GM12878 (cell line): ENCODE data around the gene SATL1. TPM values are rescaled to one million over a fixed set of nuclear protein-coding genes. Genes with fewer than 3 reads are reported as not detected.
A peak's percentile ranks its signal among the peaks of the same experiment; 100 is the strongest.

Source experiments
- ATAC-seq: fragments of 200-7000 bp; cut with Tn5 transposase; 3 replicates; pipeline ENCODE4 v1.9.1; 2020; ENCODE audit warnings: mild to moderate bottlenecking, moderate library complexity
- BruUV-seq: library from RNA; stranded (reverse); fragments of 400-500 nt; replicated peaks from 2 replicates; lab custom pipeline; 2021; lab: Mats Ljungman, UMichigan
- CTCF ChIA-PET: fragments of 300-600 bp; sonication (Branson Sonifier 250); formaldehyde crosslinking; extraction: SDS; loops from one replicate; lab custom pipeline; 2021; ENCODE audit warnings: inconsistent platforms; lab: Yijun Ruan, JAX
- POLR2A ChIA-PET: fragments of 350-600 bp; formaldehyde crosslinking; extraction: SDS; loops from one replicate; lab custom pipeline; 2021; ENCODE audit warnings: inconsistent platforms; lab: Charles Lee
- RAD21 ChIA-PET: fragments of 300-600 bp; sonication (Branson Sonifier 250); formaldehyde crosslinking; loops from one replicate; lab custom pipeline; 2023; ENCODE audit warnings: antibody characterized with exemption; ENCODE audit not compliant: unreplicated experiment; lab: Charles Lee
- SMC1A ChIA-PET: fragments of 300-600 bp; sonication (Branson Sonifier 250); formaldehyde crosslinking; loops from one replicate; lab custom pipeline; 2023; ENCODE audit not compliant: unreplicated experiment, uncharacterized antibody; lab: Charles Lee
- DNase-seq: peaks from one replicate; pipeline ENCODE4 v3.0.0-alpha.2; 2011; ENCODE audit warnings: low read depth, low spot score
- FAIRE-seq: peaks from 3 replicates; lab custom pipeline; 2011; peaks lifted over from hg19 to GRCh38; lab: Jason Lieb, UNC
- H2AFZ ChIP-seq: 2 replicates; pipeline ENCODE4 v1.6.0; 2011; ENCODE audit warnings: low read depth, low read length, control low read depth; ENCODE audit not compliant: control insufficient read depth
- H3K27ac ChIP-seq: 2 replicates; pipeline ENCODE4 v1.5.1; 2011; ENCODE audit warnings: control low read depth; ENCODE audit not compliant: control insufficient read depth, insufficient read depth
- H3K27me3 ChIP-seq, 2 experiments: replicated peaks in 1 of 2; 2 replicates each; pipeline versions ENCODE4 v1.6.0 to v1.6.1; 2011; ENCODE audit warnings: low read length in 1 of 2; ENCODE audit not compliant: control insufficient read depth in 2 of 2, insufficient read depth in 2 of 2
- H3K36me3 ChIP-seq, 2 experiments: 2 replicates each; pipeline ENCODE4 v1.5.1; 2011; ENCODE audit warnings: low read length in 1 of 2; ENCODE audit not compliant: control insufficient read depth in 2 of 2, insufficient read depth in 2 of 2
- H3K4me1 ChIP-seq: 2 replicates; pipeline ENCODE4 v1.6.1; 2011; ENCODE audit warnings: mild to moderate bottlenecking, low read length, moderate library complexity, mixed read lengths; ENCODE audit not compliant: control insufficient read depth, insufficient read depth
- H3K4me2 ChIP-seq: 2 replicates; pipeline ENCODE4 v1.6.0; 2011; ENCODE audit warnings: control low read depth; ENCODE audit not compliant: control insufficient read depth, insufficient read depth
- H3K4me3 ChIP-seq: fragments of 200-600 bp; sonication (generic); 2 replicates; pipeline ENCODE4 v1.5.1; 2016
- H3K79me2 ChIP-seq: 2 replicates; pipeline ENCODE4 v1.6.0; 2011; ENCODE audit warnings: low read length; ENCODE audit not compliant: control insufficient read depth, insufficient read depth
- H3K9ac ChIP-seq: 2 replicates; pipeline ENCODE4 v1.8.0; 2011; ENCODE audit warnings: low read length, control low read depth, mixed read lengths; ENCODE audit not compliant: control insufficient read depth, insufficient read depth
- H3K9me3 ChIP-seq: replicated peaks from 3 replicates; pipeline ENCODE4 v1.5.1; 2011; ENCODE audit warnings: mild to moderate bottlenecking, low read length; ENCODE audit not compliant: control insufficient read depth, insufficient read depth
- H4K20me1 ChIP-seq: 2 replicates; pipeline ENCODE4 v1.6.0; 2011; ENCODE audit not compliant: control insufficient read depth, insufficient read depth
- NFYA ChIP-seq: IDR thresholded peaks from 2 replicates; pipeline ENCODE4 v1.6.1; 2011; ENCODE audit warnings: low read depth, mild to moderate bottlenecking, low read length, improper control_type of control experiment, borderline replicate concordance
- RAD21 ChIP-seq: IDR thresholded peaks from 2 replicates; pipeline ENCODE4 v1.6.1; 2011; ENCODE audit warnings: mild to moderate bottlenecking, low read depth, low read length, moderate library complexity; ENCODE audit not compliant: insufficient read depth
- SREBF2 ChIP-seq: IDR thresholded peaks from 2 replicates; pipeline ENCODE4 v1.6.1; 2012; ENCODE audit warnings: mild to moderate bottlenecking, low read length
- WGBS: methylation state at CpG from one replicate; pipeline ENCODE4 v1.1.6; 2016; ENCODE audit warnings: low lambda C conversion rate; ENCODE audit not compliant: insufficient replicate concordance, insufficient coverage; ENCODE audit errors: missing lambda C conversion rate; 5-methylcytosine and 5-hydroxymethylcytosine counted together
- in situ Hi-C: fragments of 300-500 bp; cut with MboI; formaldehyde crosslinking; loops from 9 replicates; pipeline ENCODE4 v1.14.3; 2018; ENCODE audit warnings: mixed read lengths
- intact Hi-C: fragments of 100-400 bp; cut with micrococcal nuclease; formaldehyde crosslinking; loops from one replicate; pipeline ENCODE4 v1.14.2; 2022; ENCODE audit not compliant: unreplicated experiment
- polyA plus RNA-seq, 11 experiments: library from polyadenylated mRNA; depleted of rRNA in 4 of 11; unstranded in 6 of 11; stranded (reverse) in 5 of 11; fragments of >200 nt; fragmentation: Nextera tagmentation in 4 of 11; fragmentation: Illumina TruSeq in 1 of 11; extraction: Ambion mirVana in 4 of 11; extraction: Trizol in 1 of 11; gene quantifications; 1 replicate in 1 of 11; 2 replicates in 10 of 11; pipeline versions ENCODE4 v1.2.1 to v1.2.3, GENCODE V29; 2011 to 2016; ENCODE audit warnings: inconsistent platforms in 2 of 11, missing spikeins in 2 of 11, low read depth in 1 of 11
- total RNA-seq, 4 experiments: library from RNA; depleted of rRNA in 3 of 4; stranded (reverse); fragments of >200 nt in 3 of 4; fragmentation: Illumina TruSeq in 1 of 4; extraction: Trizol in 1 of 4; gene quantifications; 2 replicates each; pipeline versions ENCODE4 v1.2.1 to v1.2.3, GENCODE V29; 2013 to 2021
- TF ChIP-seq, protein P1 (sequence below): fragments of 450-650 bp; formaldehyde crosslinking; IDR thresholded peaks from 2 replicates; pipeline ENCODE4 v1.5.0; 2022; ENCODE audit warnings: mild to moderate bottlenecking, missing genetic modification characterization
- TF ChIP-seq, protein P2 (sequence below): fragments of 450-650 bp; conservative IDR thresholded peaks from 2 replicates; pipeline ENCODE4 v1.6.1; 2017; ENCODE audit warnings: mild to moderate bottlenecking, moderate library complexity

SATL1 gene
- total and polyA plus RNA-seq, 10 of the 15 experiments (the other 5 are each of a cell fraction or from before 2014, with no cell fraction given) = 0.01 TPM; not detected in 9

- Histone ChIP-seq H2AFZ (peak overlapping the region; percentile 45), H4K20me1 (no peaks in the 10 kb centered on the region), H3K27ac (no peak overlapping the region), H3K27me3 (no peaks in the 10 kb centered on the region), H3K4me1 (no peaks in the 10 kb centered on the region), H3K9me3 (no peaks in the 10 kb centered on the region), H3K4me2 (no peak overlapping the region), H3K9ac (no peak overlapping the region), H3K36me3 (no peaks in the 10 kb centered on the region), H3K79me2 (no peaks in the 10 kb centered on the region), H3K4me3 (no peak overlapping the region)
- ATAC-seq (no peak), FAIRE-seq (no peak), DNase-seq (no peak)
- CTCF ChIA-PET = no interaction called here
- no peak for TF ChIP-seq SREBF2
- TF ChIP-seq, protein P1, sequence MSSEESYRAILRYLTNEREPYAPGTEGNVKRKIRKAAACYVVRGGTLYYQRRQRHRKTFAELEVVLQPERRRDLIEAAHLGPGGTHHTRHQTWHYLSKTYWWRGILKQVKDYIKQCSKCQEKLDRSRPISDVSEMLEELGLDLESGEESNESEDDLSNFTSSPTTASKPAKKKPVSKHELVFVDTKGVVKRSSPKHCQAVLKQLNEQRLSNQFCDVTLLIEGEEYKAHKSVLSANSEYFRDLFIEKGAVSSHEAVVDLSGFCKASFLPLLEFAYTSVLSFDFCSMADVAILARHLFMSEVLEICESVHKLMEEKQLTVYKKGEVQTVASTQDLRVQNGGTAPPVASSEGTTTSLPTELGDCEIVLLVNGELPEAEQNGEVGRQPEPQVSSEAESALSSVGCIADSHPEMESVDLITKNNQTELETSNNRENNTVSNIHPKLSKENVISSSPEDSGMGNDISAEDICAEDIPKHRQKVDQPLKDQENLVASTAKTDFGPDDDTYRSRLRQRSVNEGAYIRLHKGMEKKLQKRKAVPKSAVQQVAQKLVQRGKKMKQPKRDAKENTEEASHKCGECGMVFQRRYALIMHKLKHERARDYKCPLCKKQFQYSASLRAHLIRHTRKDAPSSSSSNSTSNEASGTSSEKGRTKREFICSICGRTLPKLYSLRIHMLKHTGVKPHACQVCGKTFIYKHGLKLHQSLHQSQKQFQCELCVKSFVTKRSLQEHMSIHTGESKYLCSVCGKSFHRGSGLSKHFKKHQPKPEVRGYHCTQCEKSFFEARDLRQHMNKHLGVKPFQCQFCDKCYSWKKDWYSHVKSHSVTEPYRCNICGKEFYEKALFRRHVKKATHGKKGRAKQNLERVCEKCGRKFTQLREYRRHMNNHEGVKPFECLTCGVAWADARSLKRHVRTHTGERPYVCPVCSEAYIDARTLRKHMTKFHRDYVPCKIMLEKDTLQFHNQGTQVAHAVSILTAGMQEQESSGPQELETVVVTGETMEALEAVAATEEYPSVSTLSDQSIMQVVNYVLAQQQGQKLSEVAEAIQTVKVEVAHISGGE (CRISPR knock-in tag) = no peak
- no peak for TF ChIP-seq RAD21
- TF ChIP-seq, protein P2, sequence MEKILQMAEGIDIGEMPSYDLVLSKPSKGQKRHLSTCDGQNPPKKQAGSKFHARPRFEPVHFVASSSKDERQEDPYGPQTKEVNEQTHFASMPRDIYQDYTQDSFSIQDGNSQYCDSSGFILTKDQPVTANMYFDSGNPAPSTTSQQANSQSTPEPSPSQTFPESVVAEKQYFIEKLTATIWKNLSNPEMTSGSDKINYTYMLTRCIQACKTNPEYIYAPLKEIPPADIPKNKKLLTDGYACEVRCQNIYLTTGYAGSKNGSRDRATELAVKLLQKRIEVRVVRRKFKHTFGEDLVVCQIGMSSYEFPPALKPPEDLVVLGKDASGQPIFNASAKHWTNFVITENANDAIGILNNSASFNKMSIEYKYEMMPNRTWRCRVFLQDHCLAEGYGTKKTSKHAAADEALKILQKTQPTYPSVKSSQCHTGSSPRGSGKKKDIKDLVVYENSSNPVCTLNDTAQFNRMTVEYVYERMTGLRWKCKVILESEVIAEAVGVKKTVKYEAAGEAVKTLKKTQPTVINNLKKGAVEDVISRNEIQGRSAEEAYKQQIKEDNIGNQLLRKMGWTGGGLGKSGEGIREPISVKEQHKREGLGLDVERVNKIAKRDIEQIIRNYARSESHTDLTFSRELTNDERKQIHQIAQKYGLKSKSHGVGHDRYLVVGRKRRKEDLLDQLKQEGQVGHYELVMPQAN = no peak
- TF ChIP-seq NFYA = no peak
- RAD21 ChIA-PET = no interaction called here
- WGBS = 97% methylated on average over 2 of the region's 2 CpGs
- BruUV-seq = no TSS peak
- POLR2A ChIA-PET = no interaction called here
- in situ Hi-C loops (no loop called here), intact Hi-C loops (no loop called here)
- SMC1A ChIA-PET = no interaction called here
Measured at GRCh38 chrX:85243155-85243554, 424 bp downstream of the SATL1 start.
